ENCODE results near the gene SMG9. TPM values are rescaled to one million over a fixed set of nuclear protein-coding genes. Genes with fewer than 3 reads are reported as not detected.

The SMG9 gene
- total RNA-seq, 3 donors from 2014 or later (not counting 1 experiment from before 2014, with no cell fraction given): 23.3 to 37.4 (median 28.3) TPM

DNA sequence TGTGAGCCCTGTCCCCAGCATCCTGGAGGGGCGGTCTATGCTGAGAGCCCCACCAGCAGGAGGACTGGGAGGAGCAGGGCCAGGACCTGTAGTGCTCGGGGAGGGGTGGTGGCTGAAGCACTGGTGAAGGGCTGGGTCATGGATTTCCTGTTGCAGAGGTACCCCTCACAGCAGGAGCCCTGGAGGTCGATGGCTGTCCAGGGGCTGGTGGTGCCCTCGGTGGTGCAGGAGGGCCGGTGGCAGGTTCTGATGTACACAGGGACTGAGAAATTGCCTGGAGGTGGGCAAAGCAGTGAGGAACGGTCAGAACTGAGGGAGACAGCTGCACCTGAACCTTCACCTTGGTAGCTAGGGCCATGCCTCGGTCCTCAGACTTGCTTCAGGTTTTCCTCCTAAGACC is 42.8 kb upstream of the SMG9 start:
- H3K27me3 ChIP-seq (ENCODE audit: control insufficient read depth, insufficient read depth, low read length): peaks cover 7% of the 10 kb centered on the region
- no peak overlapping the region for H3K27ac Mint-ChIP-seq

DNA sequence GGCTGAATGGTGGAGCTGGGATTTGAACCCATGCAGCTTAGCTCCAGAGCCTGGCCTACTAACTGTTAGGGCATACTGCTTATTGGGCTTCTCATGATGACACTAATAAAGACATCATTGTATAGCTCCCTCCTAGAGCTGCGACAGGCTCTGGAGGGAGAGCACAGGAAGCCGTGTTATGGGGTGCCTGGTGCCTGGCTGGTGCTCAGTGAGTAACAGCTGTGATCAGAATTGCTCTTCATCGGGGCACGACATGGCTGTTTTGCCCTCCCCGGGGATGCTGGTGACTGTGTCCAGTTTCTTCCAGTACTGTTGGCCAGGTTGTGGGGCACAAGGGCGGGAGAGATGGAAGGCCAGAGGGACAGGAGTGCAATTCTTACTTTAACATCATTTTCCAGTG is 42.4 kb upstream of the SMG9 start:
- peaks cover 7% of the 10 kb centered on the region for H3K27me3 ChIP-seq (ENCODE audit: control insufficient read depth, insufficient read depth, low read length)
- peaks cover 9% of the 10 kb centered on the region for H3K4me1 ChIP-seq (ENCODE audit: control insufficient read depth, insufficient read depth, low read length)
- H3K4me3 Mint-ChIP-seq: peak overlapping the region; percentile 31
- no peak overlapping the region for H3K27ac Mint-ChIP-seq
- TF ChIP-seq, protein P1, sequence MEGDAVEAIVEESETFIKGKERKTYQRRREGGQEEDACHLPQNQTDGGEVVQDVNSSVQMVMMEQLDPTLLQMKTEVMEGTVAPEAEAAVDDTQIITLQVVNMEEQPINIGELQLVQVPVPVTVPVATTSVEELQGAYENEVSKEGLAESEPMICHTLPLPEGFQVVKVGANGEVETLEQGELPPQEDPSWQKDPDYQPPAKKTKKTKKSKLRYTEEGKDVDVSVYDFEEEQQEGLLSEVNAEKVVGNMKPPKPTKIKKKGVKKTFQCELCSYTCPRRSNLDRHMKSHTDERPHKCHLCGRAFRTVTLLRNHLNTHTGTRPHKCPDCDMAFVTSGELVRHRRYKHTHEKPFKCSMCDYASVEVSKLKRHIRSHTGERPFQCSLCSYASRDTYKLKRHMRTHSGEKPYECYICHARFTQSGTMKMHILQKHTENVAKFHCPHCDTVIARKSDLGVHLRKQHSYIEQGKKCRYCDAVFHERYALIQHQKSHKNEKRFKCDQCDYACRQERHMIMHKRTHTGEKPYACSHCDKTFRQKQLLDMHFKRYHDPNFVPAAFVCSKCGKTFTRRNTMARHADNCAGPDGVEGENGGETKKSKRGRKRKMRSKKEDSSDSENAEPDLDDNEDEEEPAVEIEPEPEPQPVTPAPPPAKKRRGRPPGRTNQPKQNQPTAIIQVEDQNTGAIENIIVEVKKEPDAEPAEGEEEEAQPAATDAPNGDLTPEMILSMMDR (IDR thresholded peaks at IDR 0.05): no peak
- no peaks in the 10 kb centered on the region for H3K36me3 ChIP-seq (ENCODE audit: control insufficient read depth, insufficient read depth, low read length)
- no peaks in the 10 kb centered on the region for H3K9me3 Mint-ChIP-seq
- 54% methylated on average over 6 of the region's 6 CpGs for WGBS (ENCODE audit: insufficient coverage)
- no peaks in the 10 kb centered on the region for H3K9me3 ChIP-seq (ENCODE audit: control insufficient read depth, insufficient read depth, low read length)
- no peak overlapping the region for H3K27ac ChIP-seq (ENCODE audit: low read length)
- DNase-seq: no peak
- ATAC-seq: no peak
- H3K4me1 Mint-ChIP-seq: peaks cover 0 to 13% of the 10 kb centered on the region in 2 donors
- intact Hi-C loops (cut with micrococcal nuclease): no loop called here
- H3K36me3 Mint-ChIP-seq: no peaks in the 10 kb centered on the region
- peaks cover 5 to 35% of the 10 kb centered on the region in 2 donors for H3K27me3 Mint-ChIP-seq (ENCODE audit: low read depth in 2 of 2)
- no peak overlapping the region for H3K4me3 ChIP-seq (ENCODE audit: low read length)

More for the DNA sequence above, 42.8 kb upstream of the SMG9 start:
- TF ChIP-seq, protein P1 (IDR thresholded peaks at IDR 0.05): no peak
- H3K9me3 Mint-ChIP-seq: no peaks in the 10 kb centered on the region
- H3K36me3 Mint-ChIP-seq: no peaks in the 10 kb centered on the region
- H3K4me1 Mint-ChIP-seq: peaks cover 0 to 13% of the 10 kb centered on the region in 2 donors
- ATAC-seq (no peak), DNase-seq (no peak)
- H3K4me1 ChIP-seq (ENCODE audit: control insufficient read depth, insufficient read depth, low read length): peaks cover 9% of the 10 kb centered on the region
- intact Hi-C loops (cut with micrococcal nuclease): no loop called here
- peak overlapping the region; percentile 31 for H3K4me3 Mint-ChIP-seq
- H3K27ac ChIP-seq (ENCODE audit: low read length): no peak overlapping the region
- H3K9me3 ChIP-seq (ENCODE audit: control insufficient read depth, insufficient read depth, low read length): no peaks in the 10 kb centered on the region
- no peaks in the 10 kb centered on the region for H3K36me3 ChIP-seq (ENCODE audit: control insufficient read depth, insufficient read depth, low read length)
- peaks cover 5 to 35% of the 10 kb centered on the region in 2 donors for H3K27me3 Mint-ChIP-seq (ENCODE audit: low read depth in 2 of 2)
- WGBS (ENCODE audit: insufficient coverage): 95% methylated on average over 7 of the region's 7 CpGs
- no peak overlapping the region for H3K4me3 ChIP-seq (ENCODE audit: low read length)

DNA sequence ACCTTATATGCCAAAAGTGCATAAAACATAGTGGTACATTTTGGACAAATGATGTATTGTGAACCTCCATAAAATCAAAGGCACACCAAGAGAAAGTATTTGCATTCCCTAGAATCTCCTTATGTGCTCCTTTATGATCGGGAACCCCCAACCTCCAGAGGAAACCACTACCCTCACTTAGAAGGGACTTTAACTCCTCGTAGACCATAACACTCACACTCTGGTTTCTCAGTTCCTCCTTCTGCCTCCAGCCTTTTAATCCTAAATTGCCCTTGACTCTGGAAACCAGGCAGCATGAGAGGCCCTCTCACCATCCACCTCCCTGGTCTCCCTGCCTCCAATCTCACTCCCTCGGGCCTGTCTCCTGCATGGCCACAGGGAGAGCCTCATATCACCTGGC is 35.8 kb upstream of the SMG9 start:
- H3K27ac Mint-ChIP-seq: no peak overlapping the region
- Histone ChIP-seq H3K36me3 (ENCODE audit: control insufficient read depth, insufficient read depth, low read length) (no peaks in the 10 kb centered on the region), H3K27ac (ENCODE audit: low read length) (no peak overlapping the region), H3K27me3 (ENCODE audit: control insufficient read depth, insufficient read depth, low read length) (peaks cover 7% of the 10 kb centered on the region), H3K4me1 (ENCODE audit: control insufficient read depth, insufficient read depth, low read length) (no peaks in the 10 kb centered on the region), H3K9me3 (ENCODE audit: control insufficient read depth, insufficient read depth, low read length) (no peaks in the 10 kb centered on the region), H3K4me3 (ENCODE audit: low read length) (no peak overlapping the region)
- H3K27me3 Mint-ChIP-seq (ENCODE audit: low read depth in 2 of 2): peaks cover 4 to 13% of the 10 kb centered on the region in 2 donors
- H3K4me1 Mint-ChIP-seq: no peaks in the 10 kb centered on the region
- DNase-seq (no peak), ATAC-seq (no peak)
- intact Hi-C loops (cut with micrococcal nuclease): no loop called here
- TF ChIP-seq, protein P1 (IDR thresholded peaks at IDR 0.05): no peak
- 34% methylated on average over 3 of the region's 3 CpGs for WGBS (ENCODE audit: insufficient coverage)
- no peaks in the 10 kb centered on the region for H3K9me3 Mint-ChIP-seq
- no peaks in the 10 kb centered on the region for H3K36me3 Mint-ChIP-seq
- no peak overlapping the region for H3K4me3 Mint-ChIP-seq

DNA sequence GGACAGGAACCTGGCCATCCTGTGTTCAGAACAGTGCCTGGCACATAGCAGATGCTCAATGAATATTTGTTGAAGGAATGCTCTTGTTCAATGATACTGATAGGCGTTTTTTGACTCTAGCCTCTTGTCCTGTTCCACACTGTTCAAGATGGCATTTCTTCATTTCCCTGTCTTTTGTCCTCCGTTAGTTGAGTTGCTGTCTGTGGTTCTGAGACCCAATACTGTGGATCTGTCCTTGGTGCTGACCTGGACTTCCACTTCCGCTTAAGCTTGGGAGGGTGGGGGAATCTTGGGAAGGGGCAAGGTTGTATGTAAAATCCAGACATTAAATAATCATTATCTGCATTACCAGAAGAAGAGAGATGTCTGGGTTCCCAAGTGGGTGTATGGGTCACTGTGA is 34.3 kb upstream of the SMG9 start:
- whole genome bisulfite sequencing (ENCODE audit: insufficient coverage): 15% methylated on average over 2 of the region's 3 CpGs
- Histone ChIP-seq H3K27me3 (ENCODE audit: control insufficient read depth, insufficient read depth, low read length) (peaks cover 7% of the 10 kb centered on the region), H3K27ac (ENCODE audit: low read length) (no peak overlapping the region), H3K4me1 (ENCODE audit: control insufficient read depth, insufficient read depth, low read length) (peaks cover 12% of the 10 kb centered on the region), H3K9me3 (ENCODE audit: control insufficient read depth, insufficient read depth, low read length) (no peaks in the 10 kb centered on the region), H3K4me3 (ENCODE audit: low read length) (no peak overlapping the region), H3K36me3 (ENCODE audit: control insufficient read depth, insufficient read depth, low read length) (no peaks in the 10 kb centered on the region)
- DNase-seq: peak in 1 of 2 donors; percentile 60
- Mint-ChIP-seq H3K4me1 (no peaks in the 10 kb centered on the region), H3K27me3 (ENCODE audit: low read depth in 2 of 2) (peaks cover 8 to 15% of the 10 kb centered on the region in 2 donors), H3K27ac (no peak overlapping the region), H3K4me3 (no peak overlapping the region), H3K36me3 (no peaks in the 10 kb centered on the region), H3K9me3 (no peaks in the 10 kb centered on the region)
- ATAC-seq: no peak
- TF ChIP-seq, protein P1 (IDR thresholded peaks at IDR 0.05): no peak
- intact Hi-C loops (cut with micrococcal nuclease): no loop called here

All from natural killer cell (primary cell).